NCI-H2171 treated with DMSO at 0.1 percent for 48 hours (cell line): Measurements from ENCODE around the gene NCK2.
"Not testable (repeated sequence)": the region's sequence is repeated elsewhere in the genome, so short reads cannot be mapped to it uniquely, and the experiment has no call there.

ENCODE experiments used
- DNase-seq: peaks from one replicate; lab custom pipeline; 2025; lab: John Stamatoyannopoulos, UW

NCK2 gene

GRCh38 chr2:105754994-105755393, 10.3 kb downstream of the NCK2 start:
- DNase-seq, result no peak

GRCh38 chr2:105755895-105756294, 11.2 kb downstream of the NCK2 start:
- no peak for DNase-seq

- no peak for DNase-seq
Observed at GRCh38 chr2:105756435-105756834, 11.7 kb downstream of the NCK2 start.

GRCh38 chr2:105756865-105757264, 12.2 kb downstream of the NCK2 start:
- DNase-seq, result not testable (repeated sequence)

GRCh38 chr2:105757433-105757832, 12.7 kb downstream of the NCK2 start:
- DNase-seq, result no peak

DNA sequence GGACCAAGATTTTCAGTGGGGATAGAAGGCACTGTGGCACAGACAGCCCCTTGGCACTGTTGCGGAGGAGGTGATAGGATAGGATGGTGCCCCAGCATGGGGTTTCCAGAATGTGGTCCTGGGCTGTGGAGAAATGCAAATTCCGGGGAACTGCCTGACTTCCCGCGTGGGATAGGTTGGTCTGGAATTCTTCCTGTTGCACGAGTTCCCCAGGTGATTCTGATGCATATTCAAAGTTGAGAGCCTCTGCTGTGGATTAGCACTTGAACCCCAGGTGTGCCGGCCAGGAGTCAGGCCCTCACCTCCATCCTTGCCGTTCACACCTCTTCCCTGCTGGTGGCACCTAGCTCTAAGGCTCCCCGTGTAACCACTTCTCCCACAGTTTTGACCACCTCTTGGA, 15.5 kb downstream of the NCK2 start:
- DNase-seq, result no peak

GRCh38 chr2:105760639-105761337, 16.1 kb downstream of the NCK2 start:
- DNase-seq, result no peak

DNA sequence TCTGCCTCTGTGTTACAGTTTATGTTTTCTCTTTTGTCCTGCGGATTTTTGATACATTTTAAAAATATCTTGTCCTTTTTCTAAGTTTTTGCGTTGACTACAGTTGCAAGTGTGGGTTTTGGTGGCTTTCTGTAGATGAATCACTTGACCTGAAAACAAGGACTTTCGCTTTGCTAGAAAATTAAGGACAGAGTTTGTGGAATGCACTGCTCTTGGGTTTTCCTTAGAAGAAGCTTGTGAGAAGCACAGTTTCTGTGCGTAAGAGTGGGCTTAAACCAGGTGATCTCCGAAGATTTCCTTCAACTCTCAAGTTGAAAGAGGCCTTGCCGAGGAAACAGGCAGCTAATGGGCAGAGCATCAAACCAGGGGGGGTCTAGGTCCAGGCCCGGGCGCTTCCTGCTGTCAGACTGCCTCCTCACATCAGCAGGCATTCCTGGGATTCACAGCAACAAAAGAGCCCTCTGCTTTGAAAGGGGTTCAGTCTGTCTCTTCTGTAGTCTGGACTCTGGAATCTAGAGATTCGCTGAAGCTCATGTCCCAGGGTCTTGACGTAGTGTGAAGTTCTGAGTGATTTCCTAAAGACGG, 17.3 kb downstream of the NCK2 start:
- no peak for DNase-seq

DNA sequence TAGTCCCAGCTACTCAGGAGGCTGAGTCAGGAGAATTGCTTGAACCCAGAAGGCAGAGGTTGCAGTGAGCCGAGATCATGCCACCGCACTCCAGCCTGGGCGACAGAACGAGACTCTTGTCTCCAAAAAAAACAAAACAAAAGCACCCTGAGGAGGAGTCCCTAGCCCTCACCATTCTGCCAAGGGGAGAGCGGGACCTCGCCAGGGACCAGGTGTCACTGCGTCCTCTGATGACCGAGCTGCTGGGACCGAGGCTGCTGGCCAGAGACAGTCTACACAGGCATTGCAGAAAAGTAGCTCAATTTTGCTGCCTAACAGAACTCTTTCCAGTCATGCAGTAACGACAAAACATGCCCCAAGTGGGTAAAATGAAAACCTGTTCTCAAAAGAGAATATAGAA, 18.4 kb downstream of the NCK2 start:
- DNase-seq, result no peak

DNA sequence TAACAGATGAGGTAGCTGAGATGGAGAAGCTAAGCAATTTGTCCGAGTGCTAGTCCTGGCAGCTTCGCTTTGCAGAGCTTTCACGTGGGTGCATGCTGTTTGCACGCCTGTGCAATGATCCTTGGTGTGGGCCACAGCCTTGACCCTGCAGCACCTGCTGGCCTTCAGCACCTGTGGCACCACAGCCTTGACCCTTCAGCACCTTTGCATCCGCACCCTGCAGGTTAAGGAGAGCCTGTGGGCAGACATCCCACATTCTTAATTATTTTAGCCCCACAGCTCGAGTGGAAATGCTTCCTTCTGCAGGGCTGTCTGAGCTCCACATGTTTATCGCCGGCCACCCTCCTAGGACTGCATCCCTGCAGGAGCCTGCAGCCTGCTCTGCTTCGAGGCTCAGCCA, 19.3 kb downstream of the NCK2 start:
- no peak for DNase-seq

DNA sequence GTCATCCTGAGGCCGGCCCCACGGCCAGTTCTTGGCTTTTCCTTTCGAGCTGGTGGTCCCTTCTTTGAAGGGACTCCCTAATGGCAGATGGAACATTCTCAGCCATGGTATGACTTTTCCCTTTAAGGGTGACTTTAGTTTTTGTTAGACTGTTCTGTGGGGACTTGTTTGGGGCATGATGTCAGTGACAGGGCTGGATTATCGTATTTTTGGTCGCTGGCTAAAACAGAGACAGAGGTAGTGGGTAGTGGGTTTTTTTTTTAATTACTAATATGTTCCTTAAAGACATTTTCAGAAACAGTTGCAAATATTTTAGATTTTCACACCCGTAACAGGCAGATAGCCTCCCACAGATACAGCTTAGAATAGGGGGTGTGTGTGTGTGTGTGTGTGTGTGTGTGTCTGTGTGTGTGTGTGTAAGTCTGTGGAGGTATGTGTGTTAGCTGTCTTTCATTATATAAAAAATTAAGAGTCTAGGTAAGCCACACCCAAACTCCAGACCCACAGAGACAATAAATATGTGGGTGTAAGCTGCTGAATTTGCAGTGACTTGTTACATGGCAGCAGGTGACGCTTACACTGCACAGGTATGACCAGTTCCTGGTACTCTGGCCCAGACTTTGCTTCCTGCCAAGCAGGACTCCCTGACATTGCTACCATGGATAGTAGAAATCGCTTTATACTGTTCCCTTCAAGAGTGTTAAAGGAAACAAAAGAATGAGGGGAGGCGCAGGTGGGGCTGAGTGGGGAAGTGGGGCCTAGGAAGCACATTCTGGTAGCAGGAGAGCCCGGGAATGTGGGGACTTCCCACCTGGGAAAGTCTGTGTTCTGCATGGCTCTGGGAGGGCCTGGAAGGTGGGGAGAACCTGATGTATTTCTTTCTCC, 20.9 kb downstream of the NCK2 start:
- DNase-seq, result no peak

DNA sequence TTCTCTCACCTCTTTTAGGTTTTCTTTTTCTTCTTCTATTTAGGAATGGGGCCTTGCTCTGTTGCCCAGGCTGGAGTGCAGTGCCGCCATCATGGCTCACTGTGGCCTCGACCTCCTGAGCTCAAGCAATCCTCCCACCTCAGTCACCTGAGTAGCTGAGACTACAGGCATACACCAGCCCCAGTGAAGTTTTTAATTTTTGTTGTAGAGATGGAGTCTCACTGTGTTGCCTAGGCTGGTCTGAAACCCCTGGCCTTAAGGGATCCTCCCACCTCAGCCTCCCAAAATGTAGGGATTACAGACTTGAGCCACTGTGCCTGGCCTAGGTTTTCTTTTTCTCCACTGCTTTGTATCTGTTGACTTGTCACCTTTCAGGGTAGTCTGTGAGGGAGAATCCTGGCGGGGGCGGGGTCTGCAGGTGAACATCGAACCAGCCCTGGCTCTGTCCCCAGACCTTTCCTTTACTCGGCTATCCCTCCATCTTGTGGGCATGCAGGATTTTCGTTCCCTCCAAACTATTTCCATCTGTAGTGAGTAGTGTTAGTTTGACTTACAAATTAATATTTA, 21.7 kb downstream of the NCK2 start:
- no peak for DNase-seq

DNA sequence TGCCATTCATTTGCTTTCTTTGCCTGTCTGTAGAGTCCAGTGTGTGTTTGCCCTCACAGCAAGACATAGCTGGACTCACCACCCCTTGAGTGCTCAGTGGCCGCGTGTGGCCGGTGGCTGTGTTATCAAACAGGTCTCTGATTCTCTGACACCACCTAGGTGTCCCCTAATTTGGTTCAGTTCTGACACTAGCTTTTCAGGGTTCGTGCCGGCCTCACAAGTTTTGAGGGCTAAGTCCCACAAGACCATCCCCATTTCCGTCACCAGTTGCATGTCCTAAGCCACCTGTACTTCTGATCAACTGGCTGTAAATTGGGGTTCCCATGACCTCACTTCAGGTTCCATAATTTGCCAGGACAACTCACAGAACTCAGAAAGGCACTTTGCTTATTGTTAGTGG, 23.5 kb downstream of the NCK2 start:
- DNase-seq, result no peak

- DNase-seq, result no peak
Observed at GRCh38 chr2:105768961-105769452, 24.3 kb downstream of the NCK2 start.

GRCh38 chr2:105769504-105769903, 24.8 kb downstream of the NCK2 start:
- DNase-seq, result no peak

DNA sequence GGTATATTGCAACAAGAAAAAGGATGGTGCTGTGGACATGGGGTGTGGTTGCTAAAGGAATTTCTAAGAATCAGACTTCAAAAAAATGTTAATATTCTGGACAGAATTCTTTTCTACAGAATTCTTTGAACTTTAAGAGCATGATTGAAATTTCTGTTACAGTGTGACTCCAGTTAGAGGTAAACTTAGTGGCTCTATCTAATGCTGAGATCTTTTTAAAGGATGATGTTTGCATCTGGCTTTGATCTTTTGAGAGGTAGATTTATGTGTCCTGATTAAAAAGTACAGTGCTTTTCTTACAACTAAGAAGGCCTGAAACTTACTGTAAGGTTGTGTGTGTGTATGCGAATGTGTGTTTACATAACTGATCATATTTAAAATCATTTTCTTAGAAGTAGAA, 25.4 kb downstream of the NCK2 start:
- DNase-seq, result no peak

- DNase-seq, result not testable (repeated sequence)
Observed at GRCh38 chr2:105771291-105771690, 26.6 kb downstream of the NCK2 start.

DNA sequence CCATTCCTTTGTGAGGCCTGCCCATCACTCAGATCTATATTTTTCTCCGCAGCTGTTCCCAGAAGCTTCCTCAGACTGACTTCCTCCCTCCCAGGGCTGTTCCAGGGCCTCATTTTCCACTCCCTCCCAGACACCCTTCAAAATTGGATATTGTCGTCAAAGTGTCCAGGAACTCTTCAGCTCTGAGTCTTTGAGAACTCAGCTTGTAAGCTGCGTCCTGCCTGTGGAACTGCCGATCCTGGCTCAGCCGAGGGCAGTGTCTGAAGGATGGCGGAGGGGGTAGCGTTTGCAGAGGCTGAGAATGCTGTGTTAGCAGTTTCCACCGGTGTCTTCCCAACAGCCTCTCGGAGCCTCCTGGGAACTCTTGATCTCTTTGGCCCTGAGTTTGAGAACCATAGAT, 27.1 kb downstream of the NCK2 start:
- DNase-seq, result no peak

- DNase-seq, result no peak
Observed at GRCh38 chr2:105772362-105772761, 27.6 kb downstream of the NCK2 start.

GRCh38 chr2:105773568-105773967, 28.9 kb downstream of the NCK2 start:
- DNase-seq, result no peak

GRCh38 chr2:105774781-105775337, 30.1 kb downstream of the NCK2 start:
- DNase-seq, result no peak
